ENCODE data around the gene TSGA10IP.

Gene TSGA10IP

GRCh38 chr11:66008095-66008467, 62.8 kb downstream of the TSGA10IP start:
- no peak for DNase-seq (ENCODE audit: low spot score)

GRCh38 chr11:66008468-66009101, 63.3 kb downstream of the TSGA10IP start:
- DNase-seq (ENCODE audit: low spot score) = no peak

Measured in germinal center (tissue), 1 donor.